Loucy (cell line): ENCODE measurements around the gene WLS.
"Not testable (repeated sequence)": the region's sequence is repeated elsewhere in the genome, so short reads cannot be mapped to it uniquely, and the experiment has no call there.

Experiments used
- CTCF ChIP-seq: fragments of 200-600 bp; sonication (generic); conservative IDR thresholded peaks from 2 replicates; pipeline ENCODE4 v1.5.1; 2014; ENCODE audit warnings: mild to moderate bottlenecking, antibody characterized with exemption, low read length
- EZH2phosphoT487 ChIP-seq: fragments of 200-600 bp; IDR thresholded peaks from 2 replicates; pipeline ENCODE4 v1.6.1; 2018; ENCODE audit warnings: antibody characterized with exemption, mild to moderate bottlenecking, moderate library complexity, borderline replicate concordance

DNA sequence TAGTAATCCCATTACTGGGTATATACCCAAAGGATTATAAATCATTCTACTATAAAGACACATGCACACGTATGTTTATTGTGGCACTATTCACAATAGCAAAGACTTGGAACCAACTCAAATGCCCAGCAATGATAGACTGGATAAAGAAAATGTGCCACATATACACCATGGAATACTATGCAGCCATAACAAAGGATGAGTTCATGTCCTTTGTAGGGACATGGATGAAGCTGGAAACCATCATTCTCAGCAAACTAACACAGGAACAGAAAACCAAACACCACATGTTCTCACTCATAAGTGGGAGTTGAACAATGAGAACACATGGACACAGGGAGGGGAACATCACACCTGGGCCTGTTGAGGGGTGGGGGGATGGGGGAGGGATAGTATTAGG, 60.5 kb downstream of the WLS start:
- TF ChIP-seq CTCF, EZH2phosphoT487: not testable (repeated sequence)
